Mucosa of stomach (tissue), 1 donor: ENCODE results near the gene KLK5.

ENCODE experiments used
- H3K27me3 ChIP-seq: one replicate; pipeline ENCODE4 v1.7.0; 2013; ENCODE audit warnings: mild to moderate bottlenecking, low read length; ENCODE audit not compliant: control insufficient read depth, insufficient read depth
- H3K36me3 ChIP-seq: one replicate; pipeline ENCODE4 v1.7.0; 2013; ENCODE audit warnings: low read length; ENCODE audit not compliant: control insufficient read depth, insufficient read depth
- H3K4me1 ChIP-seq: one replicate; pipeline ENCODE4 v1.7.0; 2013; ENCODE audit warnings: mild to moderate bottlenecking, low read length; ENCODE audit not compliant: control insufficient read depth, insufficient read depth
- H3K4me3 ChIP-seq: one replicate; pipeline ENCODE4 v1.7.0; 2013; ENCODE audit warnings: low read length
- H3K9ac ChIP-seq: one replicate; pipeline ENCODE4 v1.7.0; 2013; ENCODE audit warnings: mild to moderate bottlenecking, low read length, moderate library complexity
- H3K9me3 ChIP-seq: one replicate; pipeline ENCODE4 v1.7.0; 2013; ENCODE audit warnings: mild to moderate bottlenecking, low read length, moderate library complexity; ENCODE audit not compliant: control insufficient read depth
- donor health status: Pancreatic carcinoma.

Gene KLK5

DNA sequence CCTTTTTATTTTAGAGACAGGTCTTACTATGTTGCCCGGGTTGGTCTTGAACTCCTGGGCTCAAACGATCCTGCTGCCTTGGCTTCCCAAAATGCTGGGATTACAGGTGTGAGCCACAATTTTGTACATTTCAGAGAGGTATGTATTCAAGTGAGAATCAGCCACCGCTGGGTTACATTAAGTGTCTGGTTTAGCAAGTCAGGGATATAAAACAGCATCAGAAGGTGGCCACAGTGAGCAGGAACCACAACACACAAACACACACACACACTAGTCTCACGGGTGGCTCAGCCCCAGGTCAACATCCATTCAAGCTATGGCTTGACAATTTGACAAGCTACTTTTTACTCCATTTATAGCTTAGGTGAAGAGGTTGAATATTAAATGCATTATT is 20.2 kb downstream of the KLK5 start:
- Histone ChIP-seq H3K36me3 (no peaks in the 10 kb centered on the region), H3K9me3 (no peaks in the 10 kb centered on the region), H3K27me3 (peaks cover 5% of the 10 kb centered on the region), H3K9ac (no peak overlapping the region), H3K4me3 (no peak overlapping the region), H3K4me1 (no peaks in the 10 kb centered on the region)

DNA sequence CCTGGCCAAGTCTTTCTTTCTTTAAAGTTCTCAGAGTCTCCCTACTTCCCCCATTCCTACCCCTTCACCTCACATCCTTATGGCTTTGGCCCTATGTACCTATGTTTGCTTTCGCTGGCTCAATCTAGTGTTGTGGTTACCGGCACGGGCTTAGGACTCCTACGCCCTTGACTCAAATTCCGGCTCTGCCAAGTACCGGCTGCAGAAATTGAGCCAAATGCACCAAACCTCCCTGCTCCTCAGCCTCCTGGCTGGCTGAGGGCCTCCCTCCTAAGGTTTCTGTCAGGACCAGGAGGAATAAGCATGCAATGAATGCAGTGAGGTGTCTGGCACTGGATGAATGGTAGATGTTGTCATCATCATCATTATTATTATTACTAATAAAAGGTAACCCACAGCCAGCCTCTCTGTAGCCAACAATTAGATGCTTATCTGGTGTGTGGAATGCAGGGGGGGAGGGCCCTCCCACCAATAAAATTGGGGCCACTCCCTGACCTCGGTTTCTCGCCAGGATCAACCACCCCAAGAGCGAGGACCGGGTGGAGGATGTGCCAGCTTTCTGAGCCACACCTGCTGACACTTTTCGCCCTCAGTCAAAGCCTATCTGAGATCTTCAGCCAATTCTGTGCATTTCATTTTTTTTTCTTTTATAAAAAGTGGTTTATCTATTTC is 20.7 kb downstream of the KLK5 start:
- H3K27me3 ChIP-seq, result peaks cover 7% of the 10 kb centered on the region
- no peaks in the 10 kb centered on the region for H3K4me1 ChIP-seq
- H3K9me3 ChIP-seq, result no peaks in the 10 kb centered on the region
- H3K4me3 ChIP-seq, result no peak overlapping the region
- no peaks in the 10 kb centered on the region for H3K36me3 ChIP-seq
- no peak overlapping the region for H3K9ac ChIP-seq

DNA sequence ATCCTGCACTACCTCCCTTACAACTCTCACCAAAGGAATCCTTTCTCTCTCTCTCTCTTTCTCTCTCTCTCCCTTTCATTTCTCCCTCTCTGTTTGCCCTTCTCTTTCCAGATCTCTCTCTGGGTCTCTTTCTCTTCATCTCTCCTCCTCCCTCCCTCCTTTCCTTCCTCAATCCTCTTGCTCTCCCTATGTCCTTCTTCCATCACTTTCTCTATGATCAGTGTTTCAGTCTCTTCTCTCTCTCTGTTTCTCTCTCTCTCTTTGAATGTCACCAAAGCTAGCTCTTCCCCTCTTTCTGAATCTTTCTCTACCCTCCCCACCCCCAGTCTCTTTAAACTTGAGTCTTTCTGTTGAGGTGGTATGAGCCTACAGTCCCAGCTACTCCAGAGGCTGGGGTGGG is 21.8 kb downstream of the KLK5 start:
- no peak overlapping the region for H3K9ac ChIP-seq
- H3K9me3 ChIP-seq, result no peaks in the 10 kb centered on the region
- H3K4me1 ChIP-seq, result no peaks in the 10 kb centered on the region
- peaks cover 7% of the 10 kb centered on the region for H3K27me3 ChIP-seq
- H3K36me3 ChIP-seq, result no peaks in the 10 kb centered on the region
- no peak overlapping the region for H3K4me3 ChIP-seq

DNA sequence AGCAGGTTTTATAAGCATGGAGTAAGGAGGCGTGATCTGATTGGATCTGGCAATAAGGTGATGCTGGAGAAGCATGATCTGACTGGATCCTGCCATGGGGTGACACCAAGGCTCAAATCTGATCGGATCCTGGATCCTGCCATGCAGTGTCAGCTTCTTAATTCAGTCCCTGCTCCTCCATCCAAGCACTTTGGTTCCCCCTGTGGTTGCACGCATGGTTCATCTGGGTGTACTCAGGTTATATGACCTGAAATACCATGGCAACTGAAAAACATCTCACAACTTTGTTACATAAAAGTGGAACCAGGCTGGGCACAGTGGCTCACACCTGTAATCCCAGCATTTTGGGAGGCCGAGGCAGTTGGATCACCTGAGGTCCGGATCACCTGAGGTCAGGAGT is 24.0 kb downstream of the KLK5 start:
- Histone ChIP-seq H3K4me3 (no peak overlapping the region), H3K9ac (no peak overlapping the region), H3K36me3 (no peaks in the 10 kb centered on the region), H3K27me3 (peaks cover 7% of the 10 kb centered on the region), H3K4me1 (no peaks in the 10 kb centered on the region), H3K9me3 (no peaks in the 10 kb centered on the region)

DNA sequence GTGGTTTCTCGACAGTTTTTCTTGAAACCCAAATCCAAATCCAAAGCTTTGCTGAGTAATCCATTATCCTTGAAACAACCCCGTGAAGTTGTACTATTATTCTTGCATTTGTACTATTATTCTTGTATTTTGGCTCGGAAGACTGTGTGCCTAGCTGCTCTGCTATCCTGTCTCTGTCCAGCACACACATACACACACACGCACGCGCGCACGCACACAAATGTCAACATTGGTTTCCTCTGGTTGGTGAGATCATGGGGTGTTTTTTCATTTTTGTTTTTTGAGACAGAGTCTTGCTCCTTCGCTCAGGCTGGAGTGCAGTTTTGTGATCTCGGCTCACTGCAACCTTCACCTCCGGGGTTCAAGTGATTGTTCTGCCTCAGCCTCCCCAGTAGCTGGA is 26.7 kb downstream of the KLK5 start:
- H3K9ac ChIP-seq, result no peak overlapping the region
- no peaks in the 10 kb centered on the region for H3K36me3 ChIP-seq
- H3K27me3 ChIP-seq, result peaks cover 6% of the 10 kb centered on the region
- H3K4me1 ChIP-seq, result no peaks in the 10 kb centered on the region
- no peaks in the 10 kb centered on the region for H3K9me3 ChIP-seq
- no peak overlapping the region for H3K4me3 ChIP-seq

DNA sequence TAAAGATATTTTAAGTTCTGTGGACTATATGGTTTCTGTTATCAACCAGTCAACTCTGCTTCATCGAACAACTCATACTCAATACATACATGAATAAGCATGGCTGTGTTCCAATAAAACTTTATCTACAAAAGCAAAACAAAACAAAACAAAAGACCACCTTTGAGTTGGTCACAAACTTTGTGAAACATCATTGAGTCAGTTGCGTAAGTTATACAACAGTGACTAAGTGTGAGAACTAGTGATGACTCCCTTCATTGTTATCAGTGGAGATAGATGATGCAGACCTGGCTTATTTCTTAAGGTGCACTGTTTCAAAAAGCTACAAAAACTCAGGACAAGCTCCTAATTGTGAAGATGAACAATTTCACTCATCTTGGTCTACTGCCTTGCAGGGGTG is 27.1 kb downstream of the KLK5 start:
- H3K4me3 ChIP-seq, result no peak overlapping the region
- H3K9ac ChIP-seq, result no peak overlapping the region
- H3K36me3 ChIP-seq, result no peaks in the 10 kb centered on the region
- H3K9me3 ChIP-seq, result no peaks in the 10 kb centered on the region
- peaks cover 4% of the 10 kb centered on the region for H3K27me3 ChIP-seq
- no peaks in the 10 kb centered on the region for H3K4me1 ChIP-seq

DNA sequence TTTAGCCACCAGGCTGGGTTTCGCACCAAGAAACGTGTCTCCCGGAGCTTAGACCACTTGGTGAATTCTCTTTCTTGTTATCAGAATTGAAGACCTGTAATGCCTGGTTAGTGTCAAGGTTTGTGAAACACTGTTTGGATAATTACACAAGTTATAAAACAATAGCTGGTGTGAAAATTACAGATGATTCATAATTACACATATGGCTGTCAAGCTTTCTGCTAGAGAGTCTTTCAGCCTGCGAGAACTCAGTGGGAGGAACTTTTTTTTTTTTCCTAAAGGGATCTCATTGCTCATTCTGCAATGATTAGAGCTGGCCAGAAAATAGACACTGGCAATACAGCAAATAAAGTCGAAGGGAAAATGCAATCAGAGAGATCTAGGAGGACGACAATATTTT is 28.3 kb downstream of the KLK5 start:
- no peak overlapping the region for H3K9ac ChIP-seq
- no peak overlapping the region for H3K4me3 ChIP-seq
- H3K36me3 ChIP-seq, result no peaks in the 10 kb centered on the region
- H3K4me1 ChIP-seq, result no peaks in the 10 kb centered on the region
- H3K27me3 ChIP-seq, result peaks cover 4% of the 10 kb centered on the region
- H3K9me3 ChIP-seq, result no peaks in the 10 kb centered on the region

DNA sequence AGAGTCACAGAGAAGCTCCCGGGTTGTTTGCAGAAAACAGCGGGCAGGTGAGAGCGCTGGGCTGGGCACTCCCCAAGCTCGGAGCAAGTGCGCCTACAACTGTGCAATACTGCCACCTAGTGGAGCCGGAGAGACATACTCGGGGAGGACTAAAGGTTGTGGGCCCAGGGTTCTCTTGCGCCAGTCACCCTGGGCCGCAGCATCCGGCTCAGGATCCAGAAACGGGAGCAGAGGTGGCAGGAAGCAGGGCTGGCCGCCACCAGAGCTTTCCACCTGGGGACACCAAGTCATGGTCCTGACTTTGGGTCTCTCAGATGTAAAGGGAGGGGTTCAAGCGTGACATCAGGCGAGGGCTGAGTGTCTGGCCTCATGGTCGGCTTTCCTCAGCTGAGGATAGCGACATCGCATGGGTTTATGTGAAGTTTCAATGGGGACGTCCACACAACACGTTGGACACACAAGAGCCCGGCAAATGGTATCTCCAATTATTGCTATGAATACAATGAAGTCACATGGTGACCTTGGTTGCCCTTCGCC is 30.5 kb downstream of the KLK5 start:
- no peaks in the 10 kb centered on the region for H3K27me3 ChIP-seq
- H3K9ac ChIP-seq, result no peak overlapping the region
- H3K4me1 ChIP-seq, result no peaks in the 10 kb centered on the region
- no peaks in the 10 kb centered on the region for H3K36me3 ChIP-seq
- H3K4me3 ChIP-seq, result no peak overlapping the region
- no peaks in the 10 kb centered on the region for H3K9me3 ChIP-seq

DNA sequence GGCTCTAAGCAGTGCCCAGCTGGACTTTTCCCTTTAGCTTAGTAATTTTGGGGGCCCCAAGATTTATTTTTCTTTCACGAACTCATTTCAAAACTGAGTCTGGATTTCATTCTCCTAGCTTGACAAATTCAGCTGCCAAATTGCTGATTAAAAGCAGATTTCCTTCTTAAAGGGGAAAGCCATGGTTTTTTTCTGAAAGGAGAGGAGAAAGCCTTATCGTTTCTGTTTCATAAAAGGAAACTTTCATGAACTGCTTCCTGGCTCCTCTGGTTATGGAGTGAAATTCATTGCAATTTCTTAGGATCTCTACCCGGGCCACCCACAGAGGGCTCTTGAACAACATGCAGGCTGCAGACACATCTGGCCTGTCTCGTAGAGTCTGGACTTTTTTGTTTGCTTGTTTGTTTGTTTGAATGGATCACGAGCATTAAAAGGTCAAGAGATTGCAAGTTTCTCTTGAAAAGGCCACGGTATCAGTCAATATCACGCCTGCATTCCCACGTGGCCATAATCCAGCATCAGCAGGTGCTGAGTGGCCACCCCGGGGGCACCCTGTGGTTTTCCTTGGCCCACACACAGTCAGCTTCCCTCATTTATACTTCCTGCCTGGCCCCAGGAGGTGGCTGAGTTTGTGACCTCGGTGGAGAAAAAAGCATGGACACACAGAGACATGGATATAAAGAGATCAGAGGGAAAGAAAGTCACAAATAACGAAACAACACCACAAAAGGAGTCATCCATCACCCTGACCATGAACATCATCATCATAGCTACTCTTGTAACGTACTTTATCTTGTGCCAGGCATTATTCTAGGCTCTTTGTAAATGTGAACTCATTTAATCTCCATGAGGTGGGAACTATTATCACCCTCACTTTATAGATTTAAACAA is 31.2 kb downstream of the KLK5 start:
- Histone ChIP-seq H3K4me1 (no peaks in the 10 kb centered on the region), H3K9me3 (no peaks in the 10 kb centered on the region), H3K27me3 (no peaks in the 10 kb centered on the region), H3K36me3 (no peaks in the 10 kb centered on the region), H3K4me3 (no peak overlapping the region), H3K9ac (no peak overlapping the region)

DNA sequence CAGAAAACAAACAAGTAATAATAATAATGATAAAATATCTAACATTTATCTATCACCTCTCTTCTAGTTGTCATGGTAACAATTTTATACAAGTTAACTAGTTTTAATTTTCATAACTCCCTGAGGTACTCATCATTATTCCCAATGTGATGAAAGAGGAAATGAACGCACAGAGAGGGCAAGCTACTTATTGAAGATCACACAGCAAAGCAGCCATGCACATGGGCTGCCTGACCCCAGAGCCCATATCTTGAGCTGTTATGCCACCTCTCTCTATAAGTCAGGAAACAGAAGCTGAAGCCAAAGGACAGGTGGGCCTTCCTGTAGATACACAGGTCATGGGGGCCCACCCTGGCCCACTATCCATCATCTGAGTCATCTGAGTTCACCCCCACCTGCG is 36.8 kb downstream of the KLK5 start:
- H3K9me3 ChIP-seq, result no peaks in the 10 kb centered on the region

DNA sequence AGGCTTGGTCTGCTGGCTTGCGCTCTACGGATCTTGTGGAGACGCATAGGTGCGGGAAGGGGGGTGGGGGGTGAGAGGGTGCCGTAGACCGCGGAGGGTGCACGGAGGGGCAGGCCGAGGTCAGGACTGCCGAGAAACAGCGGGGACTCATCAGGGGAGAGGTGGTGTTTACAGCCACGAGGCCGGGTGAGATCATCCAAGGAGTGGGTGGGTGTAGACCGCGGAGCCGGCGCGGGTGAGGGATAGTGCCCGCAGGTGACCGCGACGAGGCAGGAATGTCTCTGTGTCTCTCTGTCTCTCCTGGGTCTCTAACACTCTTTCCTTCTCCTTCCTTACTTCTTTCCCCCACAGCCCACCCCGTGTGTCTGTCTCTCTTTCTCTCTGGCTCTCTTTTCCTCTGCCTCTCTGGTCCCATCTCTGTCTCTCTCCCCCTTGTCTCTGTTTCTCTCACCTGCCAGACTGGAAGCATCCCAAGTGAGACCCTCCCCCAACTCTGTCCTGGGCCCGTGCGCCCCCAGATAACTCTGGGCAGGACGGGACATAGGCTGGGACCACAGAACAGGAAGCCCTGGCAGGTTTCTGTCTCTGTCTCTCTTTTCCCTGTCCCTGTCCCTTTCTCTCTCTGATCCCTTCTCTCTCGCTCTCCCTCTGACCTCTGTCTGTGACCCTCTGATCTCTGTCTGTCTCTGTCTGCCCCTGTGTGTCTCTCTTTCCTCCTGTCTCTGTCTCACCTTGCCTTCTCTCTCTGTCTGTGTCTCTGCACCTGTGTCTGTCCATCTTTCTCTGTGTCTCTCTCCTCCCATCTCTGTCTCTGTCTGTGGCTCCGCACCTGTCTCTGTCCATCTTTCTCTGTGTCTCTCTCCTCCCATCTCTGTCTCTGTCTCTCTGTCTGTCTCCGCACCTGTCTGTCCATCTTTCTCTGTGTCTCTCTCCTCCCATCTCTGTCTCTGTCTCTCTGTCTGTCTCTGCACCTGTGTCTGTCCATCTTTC is 39.8 kb downstream of the KLK5 start:
- no peaks in the 10 kb centered on the region for H3K4me1 ChIP-seq
- no peaks in the 10 kb centered on the region for H3K36me3 ChIP-seq
- no peak overlapping the region for H3K9ac ChIP-seq
- H3K4me3 ChIP-seq, result no peak overlapping the region
- no peaks in the 10 kb centered on the region for H3K9me3 ChIP-seq
- peaks cover 56% of the 10 kb centered on the region for H3K27me3 ChIP-seq

More for the DNA sequence above, 36.8 kb downstream of the KLK5 start:
- Histone ChIP-seq H3K27me3 (peaks cover 25% of the 10 kb centered on the region), H3K4me3 (no peak overlapping the region), H3K36me3 (no peaks in the 10 kb centered on the region), H3K4me1 (no peaks in the 10 kb centered on the region), H3K9ac (no peak overlapping the region)
